Right lobe of liver (tissue), 6 donors: ENCODE measurements around the gene FUT6. TPM values are rescaled to one million over a fixed set of nuclear protein-coding genes. Genes with fewer than 3 reads are reported as not detected.

Experiments
- ATAC-seq, 4 donors: fragments of 200-7000 bp; cut with Tn5 transposase; one replicate each; pipeline ENCODE4 v1.9.1; 2020; ENCODE audit warnings: mild to moderate bottlenecking in 4 of 4, moderate library complexity in 4 of 4
- DNase-seq, 3 donors: peaks; one replicate each; pipeline ENCODE4 v3.0.0-alpha.2; 2020
- H3K27ac ChIP-seq, 3 donors: fragments of 200-600 bp; one replicate each; pipeline ENCODE4 v1.8.0; 2022
- H3K27me3 ChIP-seq, 2 donors: fragments of 200-600 bp; one replicate each; pipeline ENCODE4 v1.8.0; 2022
- H3K36me3 ChIP-seq, 4 donors: fragments of 200-600 bp; sonication (generic) in 1 of 4; one replicate each; pipeline versions ENCODE4 v1.5.1 to v1.8.0; 2017 to 2022; ENCODE audit warnings: control low read depth in 1 of 4
- H3K4me1 ChIP-seq, 4 donors: fragments of 200-600 bp; sonication (generic) in 1 of 4; one replicate each; pipeline versions ENCODE4 v1.5.1 to v1.8.0; 2017 to 2022; ENCODE audit warnings: control low read depth in 1 of 4
- H3K4me3 ChIP-seq, 3 donors: fragments of 200-600 bp; one replicate each; pipeline ENCODE4 v1.8.0; 2022
- H3K9me3 ChIP-seq, 4 donors: fragments of 200-600 bp; sonication (generic) in 1 of 4; one replicate each; pipeline versions ENCODE4 v1.5.1 to v1.8.0; 2017 to 2022; ENCODE audit warnings: control low read depth in 1 of 4
- POLR2A ChIP-seq: fragments of 450-650 bp; IDR thresholded peaks from one replicate; pipeline ENCODE4 v1.6.1; 2017; ENCODE audit warnings: antibody characterized with exemption, mild to moderate bottlenecking
- WGBS: methylation state at CpG from one replicate; pipeline ENCODE4 v1.1.6; 2018; ENCODE audit warnings: low coverage, low lambda C conversion rate; ENCODE audit not compliant: insufficient coverage; ENCODE audit errors: missing lambda C conversion rate; 5-methylcytosine and 5-hydroxymethylcytosine counted together
- intact Hi-C, 2 donors: fragments of 100-400 bp; cut with DNase I; formaldehyde crosslinking; loops; one replicate each; pipeline versions ENCODE4 v1.11.2 to v1.14.1; 2022
- total RNA-seq, 6 experiments: library from RNA; depleted of rRNA in 2 of 6; stranded (reverse); fragments of >200 nt in 2 of 6; fragmentation: NEBNext Ultra II Directional in 3 of 6; extraction: Animal tissue kit (Norgen Biotek cat#: 25700) in 3 of 6; gene quantifications; one replicate each; pipeline versions ENCODE4 v1.1.0 to v1.2.4, GENCODE V29; 2016 to 2023
- TF ChIP-seq, protein P1 (sequence below), 4 donors: fragments of 200-600 bp in 3 of 4; fragments of 450-650 bp in 1 of 4; IDR thresholded peaks; one replicate each; pipeline versions ENCODE4 v1.5.1 to v1.8.0; 2016 to 2022; ENCODE audit warnings: antibody characterized with exemption in 4 of 4, mild to moderate bottlenecking in 2 of 4
- donor health status: DM: no; HTN: yes; CAD: no.
- donor health status: DM: no; HTN: no; CAD: no.
- donor health status: DM: no; HTN: no; CAD: no.
- donor health status: DM: no; HTN: yes; CAD: no.
- donor health status: DM: no; HTN: yes; CAD: no.

The FUT6 gene
- total RNA-seq, 6 experiments from 2014 or later, result 2.3 to 28.1 (median 9.7) TPM

DNA sequence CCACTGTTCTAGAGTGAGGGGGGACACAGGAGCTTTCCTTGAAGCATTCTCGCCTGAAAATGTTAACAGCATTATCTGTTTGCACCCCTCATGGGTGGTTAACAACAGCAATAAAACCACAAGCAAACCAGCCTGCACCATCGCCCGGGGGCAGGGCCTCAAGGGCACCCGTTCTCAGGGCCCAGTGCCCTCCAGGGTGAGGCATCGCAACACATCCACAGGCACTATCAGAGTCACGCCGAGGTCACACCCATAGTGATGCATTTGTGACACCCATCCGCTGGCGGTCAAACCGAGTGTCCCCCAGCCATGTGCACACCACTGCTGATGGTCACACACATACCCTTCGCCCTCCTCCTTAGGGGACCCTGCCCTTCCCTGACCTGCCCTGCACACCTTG, 26.3 kb upstream of the FUT6 start:
- no peak overlapping the region for H3K27ac ChIP-seq
- ATAC-seq (no peak), DNase-seq (no peak)

DNA sequence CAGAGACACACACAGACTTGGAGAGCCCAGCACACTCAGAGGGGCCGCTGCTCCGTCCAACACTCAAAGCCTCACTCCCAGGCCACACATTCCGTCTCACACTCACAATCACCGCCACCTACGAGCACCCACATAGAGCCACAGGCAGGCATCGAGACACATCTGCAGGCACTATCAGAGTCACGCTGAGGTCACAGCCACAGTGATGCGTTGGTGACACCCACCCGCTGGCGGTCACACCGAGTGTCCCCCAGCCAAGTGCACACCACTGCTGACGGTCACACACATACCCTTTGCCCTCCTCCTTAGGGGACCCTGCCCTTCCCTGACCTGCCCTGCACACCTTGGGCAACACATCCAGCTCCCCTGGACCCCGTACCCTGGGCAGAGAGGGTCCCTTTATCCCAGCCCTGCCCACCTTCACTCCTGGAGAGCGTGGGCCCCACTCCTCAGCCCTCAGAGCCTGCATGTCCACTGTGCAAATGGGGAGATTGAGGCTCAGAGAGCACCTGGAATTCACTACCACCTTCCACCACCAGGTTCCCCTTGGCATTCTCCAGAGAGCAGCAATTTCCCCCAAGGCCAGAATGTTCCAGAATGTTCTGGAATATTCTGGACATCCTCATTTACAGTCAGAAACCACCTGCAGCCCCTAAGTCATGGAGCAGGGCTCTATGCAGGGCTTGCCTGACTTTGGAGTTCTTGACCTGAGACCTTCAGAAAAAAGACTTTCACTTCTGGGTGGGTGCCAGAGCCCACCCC, 25.4 kb upstream of the FUT6 start:
- no peak for TF ChIP-seq POLR2A
- TF ChIP-seq, protein P1, sequence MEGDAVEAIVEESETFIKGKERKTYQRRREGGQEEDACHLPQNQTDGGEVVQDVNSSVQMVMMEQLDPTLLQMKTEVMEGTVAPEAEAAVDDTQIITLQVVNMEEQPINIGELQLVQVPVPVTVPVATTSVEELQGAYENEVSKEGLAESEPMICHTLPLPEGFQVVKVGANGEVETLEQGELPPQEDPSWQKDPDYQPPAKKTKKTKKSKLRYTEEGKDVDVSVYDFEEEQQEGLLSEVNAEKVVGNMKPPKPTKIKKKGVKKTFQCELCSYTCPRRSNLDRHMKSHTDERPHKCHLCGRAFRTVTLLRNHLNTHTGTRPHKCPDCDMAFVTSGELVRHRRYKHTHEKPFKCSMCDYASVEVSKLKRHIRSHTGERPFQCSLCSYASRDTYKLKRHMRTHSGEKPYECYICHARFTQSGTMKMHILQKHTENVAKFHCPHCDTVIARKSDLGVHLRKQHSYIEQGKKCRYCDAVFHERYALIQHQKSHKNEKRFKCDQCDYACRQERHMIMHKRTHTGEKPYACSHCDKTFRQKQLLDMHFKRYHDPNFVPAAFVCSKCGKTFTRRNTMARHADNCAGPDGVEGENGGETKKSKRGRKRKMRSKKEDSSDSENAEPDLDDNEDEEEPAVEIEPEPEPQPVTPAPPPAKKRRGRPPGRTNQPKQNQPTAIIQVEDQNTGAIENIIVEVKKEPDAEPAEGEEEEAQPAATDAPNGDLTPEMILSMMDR (IDR thresholded peaks at IDR 0.05), result peak in 1 of 4 donors; percentile 22
- DNase-seq (no peak), ATAC-seq (no peak)
- peaks cover 0 to 5% (median 0%) of the 10 kb centered on the region in 4 donors for H3K4me1 ChIP-seq
- no peaks in the 10 kb centered on the region for H3K36me3 ChIP-seq
- no peaks in the 10 kb centered on the region for H3K27me3 ChIP-seq
- H3K4me3 ChIP-seq, result no peak overlapping the region
- intact Hi-C loops, result no loop called here
- H3K27ac ChIP-seq, result no peak overlapping the region
- no peaks in the 10 kb centered on the region for H3K9me3 ChIP-seq
- 62% methylated on average over 2 of the region's 14 CpGs for WGBS

More for the DNA sequence above, 26.3 kb upstream of the FUT6 start:
- WGBS, result no CpG with 5 or more reads among the region's 11 CpGs
- Histone ChIP-seq H3K9me3 (no peaks in the 10 kb centered on the region), H3K4me1 (peaks cover 0 to 14% (median 3%) of the 10 kb centered on the region in 4 donors), H3K36me3 (no peaks in the 10 kb centered on the region), H3K4me3 (no peak overlapping the region), H3K27me3 (no peaks in the 10 kb centered on the region)
- intact Hi-C loops, result no loop called here
- no peak for TF ChIP-seq POLR2A
- TF ChIP-seq, protein P1 (IDR thresholded peaks at IDR 0.05), result no peak

DNA sequence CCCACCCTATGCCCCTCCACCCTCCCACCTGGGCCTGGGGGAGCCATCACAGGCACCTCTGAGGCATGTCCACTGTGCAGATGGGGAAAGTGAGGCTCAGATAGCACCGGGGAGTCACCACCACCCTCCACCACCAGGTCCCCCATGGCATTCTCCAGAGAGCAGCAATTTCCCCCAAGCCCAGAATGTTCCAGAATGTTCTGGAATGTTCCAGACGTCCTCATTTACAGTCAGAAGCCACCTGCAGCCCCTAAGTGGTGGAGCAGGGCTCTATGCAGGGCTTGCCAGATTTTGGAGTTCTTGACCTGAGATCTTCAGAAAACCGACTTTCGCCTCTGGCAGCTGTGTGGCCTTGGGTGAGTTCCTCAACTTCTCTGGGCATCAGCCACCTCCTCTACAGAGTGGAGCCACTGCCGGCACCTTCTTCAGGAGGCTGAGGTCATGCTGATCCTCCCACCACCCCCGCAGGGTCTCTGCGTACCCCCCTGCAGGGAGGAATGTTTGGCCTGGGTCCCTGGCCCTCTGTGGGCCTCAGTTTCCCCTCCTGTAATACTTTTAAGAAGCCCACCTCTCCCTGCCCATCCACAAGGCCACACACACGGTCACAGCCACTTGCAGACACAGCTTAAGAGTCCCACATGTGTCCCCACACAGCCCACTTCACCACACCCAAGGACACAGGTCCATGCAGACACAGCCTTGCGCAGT, 24.7 kb upstream of the FUT6 start:
- TF ChIP-seq, protein P1 (IDR thresholded peaks at IDR 0.05), result no peak
- no peak for TF ChIP-seq POLR2A
- no peaks in the 10 kb centered on the region for H3K27me3 ChIP-seq
- H3K27ac ChIP-seq, result no peak overlapping the region
- ATAC-seq, result no peak
- H3K4me3 ChIP-seq, result no peak overlapping the region
- no peaks in the 10 kb centered on the region for H3K9me3 ChIP-seq
- intact Hi-C loops, result no loop called here
- no peak for DNase-seq
- H3K4me1 ChIP-seq, result no peaks in the 10 kb centered on the region
- H3K36me3 ChIP-seq, result no peaks in the 10 kb centered on the region
- WGBS, result 64% methylated on average over 4 of the region's 9 CpGs

DNA sequence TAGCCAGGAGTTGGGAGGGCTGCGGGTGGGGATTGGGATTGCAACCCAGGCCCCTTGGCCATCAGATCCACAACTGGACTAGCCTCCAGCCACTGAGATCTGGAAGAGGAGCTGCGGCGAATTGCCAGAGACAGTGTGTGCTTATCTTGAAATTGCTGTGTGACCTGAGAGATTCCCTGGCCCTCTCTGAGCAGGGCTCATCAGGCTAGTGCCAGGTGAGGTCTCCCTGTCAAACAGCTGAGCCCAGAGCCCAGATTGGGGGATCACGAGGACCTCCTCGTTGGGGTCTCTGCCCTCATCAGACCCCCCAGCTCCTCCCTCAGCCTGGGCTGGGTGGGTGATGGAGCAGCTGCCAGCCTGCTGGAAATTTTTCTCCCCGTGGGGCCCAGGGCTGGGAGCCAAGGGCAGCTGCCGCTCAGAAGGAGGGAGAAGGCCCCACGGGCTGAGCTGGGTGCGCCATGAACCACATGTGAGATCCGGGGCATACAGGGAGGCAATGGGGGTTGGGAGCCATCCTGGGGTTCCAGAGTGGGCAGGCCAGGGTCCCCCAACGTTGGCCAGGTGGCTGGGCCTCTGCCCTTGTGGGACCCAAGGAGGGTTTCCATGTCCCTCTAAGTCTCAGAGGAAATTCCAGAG, 23.6 kb upstream of the FUT6 start:
- no peak overlapping the region for H3K27ac ChIP-seq
- ATAC-seq, result no peak
- no peaks in the 10 kb centered on the region for H3K4me1 ChIP-seq
- no peaks in the 10 kb centered on the region for H3K9me3 ChIP-seq
- DNase-seq, result no peak
- TF ChIP-seq POLR2A, result no peak
- TF ChIP-seq, protein P1 (IDR thresholded peaks at IDR 0.05), result no peak
- H3K4me3 ChIP-seq, result no peak overlapping the region
- H3K27me3 ChIP-seq, result no peaks in the 10 kb centered on the region
- intact Hi-C loops, result no loop called here
- no peaks in the 10 kb centered on the region for H3K36me3 ChIP-seq
- 51% methylated on average over 3 of the region's 11 CpGs for WGBS
